ENCODE results near the gene BMP10. TPM values are rescaled to one million over a fixed set of nuclear protein-coding genes. Genes with fewer than 3 reads are reported as not detected.

Gene BMP10
- total and polyA plus RNA-seq, 10 of the 15 experiments (the other 5 are each of a cell fraction or from before 2014, with no cell fraction given), result 0.04 TPM; not detected in 9

GRCh38 chr2:68846091-68846490, 25.1 kb downstream of the BMP10 start (continued):
- TF ChIP-seq ZNF384 (IDR thresholded peaks at IDR 0.05; ENCODE audit: borderline replicate concordance, low read depth, low read length), result no peak

- H3K36me3 ChIP-seq (ENCODE audit: control insufficient read depth in 2 of 2, insufficient read depth in 2 of 2, low read length in 1 of 2), result no peaks in the 10 kb centered on the region
- ChIA-PET SMC1A (ENCODE audit: uncharacterized antibody, unreplicated experiment) (interaction anchor here (0.6 to 1.1 kb wide), 3 partner anchors 11 to 63 kb away, joined by 3 to 4 read pairs (median 4); no protein-coding TSS in a partner anchor), RAD21 (ENCODE audit: unreplicated experiment) (no interaction called here), CTCF (interaction anchor here (0.7 to 1.5 kb wide), 4 partner anchors 9 to 1678 kb away, joined by 3 to 11 read pairs (median 4); no protein-coding TSS in a partner anchor), POLR2A (no interaction called here)
- TF ChIP-seq JUNB (IDR thresholded peaks at IDR 0.05), result no peak
- no peak for TF ChIP-seq NFYB (IDR thresholded peaks at IDR 0.05; ENCODE audit: insufficient read depth, low read depth, low read length)
- TF ChIP-seq CHD2 (IDR thresholded peaks at IDR 0.05; ENCODE audit: borderline replicate concordance, low read depth, low read length), result no peak
- no peak for TF ChIP-seq EED (IDR thresholded peaks at IDR 0.05; ENCODE audit: low read depth)
- no peak for TF ChIP-seq TBL1XR1 (IDR thresholded peaks at IDR 0.05; ENCODE audit: low read depth, low read length)
- in situ Hi-C loops (cut with MboI) (no loop called here), intact Hi-C loops (cut with micrococcal nuclease; ENCODE audit: unreplicated experiment) (no loop called here)
- H3K9me3 ChIP-seq (replicated peaks; ENCODE audit: control insufficient read depth, insufficient read depth, low read length), result no peaks in the 10 kb centered on the region
- H3K4me3 ChIP-seq, result no peak overlapping the region
- H3K4me1 ChIP-seq (ENCODE audit: control insufficient read depth, insufficient read depth, low read length), result no peaks in the 10 kb centered on the region
- no peak for FAIRE-seq
- H3K27me3 ChIP-seq (replicated peaks in 1 of 2; ENCODE audit: control insufficient read depth in 2 of 2, insufficient read depth in 2 of 2, low read length in 1 of 2), result peaks cover 3 to 7% of the 10 kb centered on the region in 2 experiments; a peak in 2 of 4 replicates
- no peak overlapping the region for H3K27ac ChIP-seq (ENCODE audit: control insufficient read depth, insufficient read depth)
- no peaks in the 10 kb centered on the region for H3K79me2 ChIP-seq (ENCODE audit: control insufficient read depth, insufficient read depth, low read length)
- H4K20me1 ChIP-seq (ENCODE audit: control insufficient read depth, insufficient read depth), result no peaks in the 10 kb centered on the region
- DNase-seq (ENCODE audit: low read depth, low spot score), result no peak
- BruUV-seq (replicated peaks), result no TSS peak
- H3K9ac ChIP-seq (ENCODE audit: control insufficient read depth, insufficient read depth, low read length), result no peak overlapping the region
- no peak for ATAC-seq
- 62% methylated on average over 2 of the region's 2 CpGs for WGBS (ENCODE audit: insufficient coverage, insufficient replicate concordance, low lambda C conversion rate, missing lambda C conversion rate)
- H2AFZ ChIP-seq (ENCODE audit: control insufficient read depth, low read depth, low read length), result no peak overlapping the region
- no peak overlapping the region for H3K4me2 ChIP-seq (ENCODE audit: control insufficient read depth, insufficient read depth)
Observed at GRCh38 chr2:68845043-68845442, 26.2 kb downstream of the BMP10 start.

Data from GM12878 (cell line).